Pancreas (tissue), 10 donors: ENCODE results near the gene PYROXD2. TPM values are rescaled to one million over a fixed set of nuclear protein-coding genes. Genes with fewer than 3 reads are reported as not detected.

Experiments used
- ATAC-seq, 4 donors: fragments of 200-7000 bp; cut with Tn5 transposase; one replicate each; pipeline versions ENCODE4 v1.8.0 to v1.9.1; 2020; ENCODE audit warnings: mild to moderate bottlenecking in 4 of 4, moderate library complexity in 4 of 4
- DNase-seq, 6 donors: peaks; one replicate each; pipeline ENCODE4 v3.0.0-alpha.2; 2020
- FAIRE-seq: peaks from 2 replicates; lab custom pipeline; 2012; peaks lifted over from hg19 to GRCh38; lab: Jason Lieb, UNC
- H3K27ac ChIP-seq, 4 donors: fragments of 200-600 bp; sonication (generic); 1 replicate in 3 of 4; 2 replicates in 1 of 4; pipeline versions ENCODE4 v1.5.0 to v1.8.0; 2020
- H3K27me3 ChIP-seq, 4 donors: fragments of 200-600 bp; one replicate each; pipeline ENCODE4 v1.8.0; 2021
- H3K36me3 ChIP-seq, 3 donors: fragments of 200-600 bp; sonication (generic) in 1 of 3; one replicate each; pipeline versions ENCODE4 v1.5.0 to v1.8.0; 2020 to 2021
- H3K4me1 ChIP-seq, 3 donors: fragments of 200-600 bp; one replicate each; pipeline ENCODE4 v1.8.0; 2021
- H3K4me3 ChIP-seq, 4 donors: fragments of 200-600 bp; sonication (generic) in 2 of 4; one replicate each; pipeline versions ENCODE4 v1.5.0 to v1.8.0; 2020 to 2021
- H3K9me3 ChIP-seq, 4 donors: fragments of 200-600 bp; one replicate each; pipeline ENCODE4 v1.8.0; 2021
- CTCF ChIP-seq, 4 donors: fragments of 200-600 bp; sonication (generic) in 3 of 4; IDR thresholded peaks; one replicate each; pipeline versions ENCODE4 v1.5.0 to v1.8.0; 2021; ENCODE audit warnings: antibody characterized with exemption in 4 of 4
- WGBS, 2 donors: extraction: QIAGEN DNeasy Blood & Tissue Kit; methylation state at CpG; one replicate each; pipeline ENCODE4 v1.1.7; 2013; 5-methylcytosine and 5-hydroxymethylcytosine counted together
- intact Hi-C, 3 donors: fragments of 100-400 bp; cut with DNase I; formaldehyde crosslinking; loops; one replicate each; pipeline versions ENCODE4 v1.11.1 to v1.14.2; 2022
- polyA plus RNA-seq, 2 donors: library from polyadenylated mRNA; stranded (reverse); fragments of 200-250 nt; gene quantifications; one replicate each; pipeline ENCODE4 v1.2.3, GENCODE V29; 2013
- total RNA-seq, 6 donors: library from RNA; stranded (reverse); fragmentation: NEBNext Ultra II Directional in 4 of 6; extraction: Animal tissue kit (Norgen Biotek cat#: 25700) in 4 of 6; gene quantifications; one replicate each; pipeline versions ENCODE4 v1.2.1 to v1.2.4, GENCODE V29; 2021 to 2023
- donor health status: healthy with polysubstance abuse.
- donor health status: DM: no; HTN: no; CAD: no; lungs with moderate emphysema.
- donor health status: DM: no; HTN: no; CAD: no.
- donor health status: control.
- donor health status: control.
- donor health status: Bipolar disorder and iron deficiency.
- donor health status: DM: yes; HTN: yes; CAD: no.
- donor health status: DM: no; HTN: no; CAD: no.
- donor health status: DM: no; HTN: no; CAD: no.
- donor health status: DM: yes; HTN: yes; CAD: no.

The PYROXD2 gene
- total and polyA plus RNA-seq, 8 donors = 1.8 to 15.9 (median 3.9) TPM

- DNase-seq (peak in 1 of 6 donors; percentile 56), ATAC-seq (no peak), FAIRE-seq (no peak)
- no peak for TF ChIP-seq CTCF (IDR thresholded peaks at IDR 0.05)
- H3K4me1 ChIP-seq = peaks cover 0 to 6% (median 0%) of the 10 kb centered on the region in 3 donors
- H3K27ac ChIP-seq = no peak overlapping the region
- H3K9me3 ChIP-seq = no peaks in the 10 kb centered on the region
- peaks cover 0 to 33% (median 0%) of the 10 kb centered on the region in 3 donors for H3K36me3 ChIP-seq
- no peak overlapping the region for H3K4me3 ChIP-seq
- 92% methylated on average over 18 to 19 of the region's 19 CpGs for WGBS, 2 donors
- no peaks in the 10 kb centered on the region for H3K27me3 ChIP-seq
- intact Hi-C loops = no loop called here
These were observed 2.5 kb upstream of the PYROXD2 start for GRCh38 chr10:98417481-98417959.

DNA sequence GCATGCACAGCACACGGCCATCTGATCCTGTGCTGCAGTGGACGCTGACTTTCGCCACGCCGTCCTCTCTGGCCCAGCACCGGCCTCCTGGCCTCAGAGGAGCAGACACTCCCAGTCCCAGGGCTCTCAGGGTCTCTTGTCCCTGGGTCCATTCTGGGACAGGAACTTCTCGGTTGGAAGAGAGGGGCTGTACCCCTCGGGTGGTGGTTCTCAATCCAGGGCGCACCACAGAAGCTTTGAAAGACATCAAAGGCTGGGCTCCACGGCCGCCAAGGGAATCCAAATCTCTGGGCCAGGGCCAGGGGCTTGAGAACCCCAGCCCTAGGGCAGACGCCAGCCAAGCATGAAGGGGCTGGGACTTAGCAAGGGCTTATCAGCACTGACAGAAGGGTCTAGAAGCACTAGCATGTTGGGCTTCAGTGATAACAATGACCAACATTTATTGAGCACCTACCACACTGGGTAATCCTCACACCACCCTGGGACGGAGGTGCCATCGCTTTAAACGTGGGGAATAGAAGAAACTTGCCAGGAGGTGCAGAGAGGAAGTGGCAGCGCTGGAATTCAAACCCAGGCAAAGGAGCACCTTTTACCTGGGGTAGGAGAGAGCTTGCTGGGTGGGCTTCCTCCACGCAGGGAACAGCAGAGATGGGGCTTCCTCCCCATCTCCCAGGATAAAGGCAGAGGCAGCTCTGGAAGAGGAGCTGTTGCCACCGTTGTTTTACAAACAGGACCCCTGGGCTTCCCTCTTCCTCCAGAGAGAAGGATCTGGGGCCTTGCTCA, 1.8 kb upstream of the PYROXD2 start:
- 90 to 97% methylated on average over 18 of the region's 18 CpGs for WGBS, 2 donors
- ATAC-seq (no peak), DNase-seq (peak in 1 of 6 donors; percentile 39), FAIRE-seq (no peak)
- Histone ChIP-seq H3K4me3 (no peak overlapping the region), H3K27ac (no peak overlapping the region), H3K36me3 (peaks cover 0 to 33% (median 0%) of the 10 kb centered on the region in 3 donors), H3K9me3 (no peaks in the 10 kb centered on the region), H3K4me1 (peaks cover 0 to 6% (median 0%) of the 10 kb centered on the region in 3 donors), H3K27me3 (no peaks in the 10 kb centered on the region)
- no peak for TF ChIP-seq CTCF (IDR thresholded peaks at IDR 0.05)
- intact Hi-C loops = no loop called here

- no peak for TF ChIP-seq CTCF (IDR thresholded peaks at IDR 0.05)
- Histone ChIP-seq H3K9me3 (no peaks in the 10 kb centered on the region), H3K27me3 (no peaks in the 10 kb centered on the region), H3K36me3 (peaks cover 0 to 33% (median 0%) of the 10 kb centered on the region in 3 donors), H3K4me1 (peaks cover 0 to 6% (median 0%) of the 10 kb centered on the region in 3 donors), H3K4me3 (no peak overlapping the region), H3K27ac (peak overlapping the region in 2 of 4 donors; percentile 67 to 71)
- 67 to 70% methylated on average over 8 of the region's 8 CpGs for WGBS, 2 donors
- intact Hi-C loops = no loop called here
- no peak for FAIRE-seq
- peak in 1 of 4 donors; percentile 2 for ATAC-seq
- DNase-seq = no peak
These were observed 743 bp upstream of the PYROXD2 start for GRCh38 chr10:98415731-98416119.

- peak in 1 of 6 donors; percentile 35 for DNase-seq
- Histone ChIP-seq H3K36me3 (peaks cover 0 to 30% (median 0%) of the 10 kb centered on the region in 3 donors), H3K9me3 (no peaks in the 10 kb centered on the region), H3K4me1 (peaks cover 0 to 6% (median 0%) of the 10 kb centered on the region in 3 donors), H3K4me3 (peak overlapping the region; percentile 12 to 45 (median 38)), H3K27me3 (no peaks in the 10 kb centered on the region), H3K27ac (peak overlapping the region; percentile 24 to 71 (median 61))
- intact Hi-C loops = no loop called here
- no peak for ATAC-seq
- WGBS, 2 donors = 58 to 61% methylated on average over 3 of the region's 3 CpGs
- FAIRE-seq = no peak
- TF ChIP-seq CTCF (IDR thresholded peaks at IDR 0.05) = no peak
These were observed 427 bp downstream of the PYROXD2 start for GRCh38 chr10:98414578-98414931.

DNA sequence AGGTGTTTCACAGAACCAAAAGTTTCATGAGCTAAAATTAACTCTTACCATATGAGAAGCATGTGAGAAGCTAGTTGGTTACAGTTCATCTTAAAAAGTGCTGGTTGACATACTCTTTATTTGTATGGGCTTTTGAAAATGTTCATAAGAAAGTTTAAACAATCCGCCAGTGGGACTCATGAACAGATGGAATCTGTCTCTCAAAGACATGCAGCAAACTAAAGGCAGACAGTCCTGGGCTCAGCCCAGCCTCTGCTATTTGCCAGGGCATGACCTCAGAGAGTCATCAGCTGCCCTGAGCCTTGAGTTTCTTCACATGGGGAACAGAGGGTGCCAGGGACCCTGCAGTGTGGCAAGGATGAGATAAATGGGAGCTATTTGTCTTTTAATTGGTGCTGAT, 3.2 kb downstream of the PYROXD2 start:
- FAIRE-seq (no peak), DNase-seq (no peak), ATAC-seq (no peak)
- Histone ChIP-seq H3K27ac (no peak overlapping the region), H3K27me3 (no peaks in the 10 kb centered on the region), H3K9me3 (no peaks in the 10 kb centered on the region), H3K4me3 (no peak overlapping the region), H3K36me3 (peaks cover 0 to 4% (median 0%) of the 10 kb centered on the region in 3 donors), H3K4me1 (peaks cover 0 to 6% (median 0%) of the 10 kb centered on the region in 3 donors)
- no peak for TF ChIP-seq CTCF (IDR thresholded peaks at IDR 0.05)
- intact Hi-C loops = no loop called here
- 77 to 79% methylated on average over 1 of the region's 1 CpG for WGBS, 2 donors
